HEK293 (cell line): Measurements from ENCODE around the gene PITX1.

Experiments used
- ZNF792 ChIP-seq: fragments of 450-650 bp; formaldehyde crosslinking; IDR thresholded peaks from 2 replicates; pipeline ENCODE4 v1.5.1; 2016; ENCODE audit warnings: missing biosample characterization, missing genetic modification characterization
- ZNF837 ChIP-seq: fragments of 450-650 bp; formaldehyde crosslinking; IDR thresholded peaks from 2 replicates; pipeline ENCODE4 v1.5.1; 2016; ENCODE audit warnings: missing biosample characterization, missing genetic modification characterization
- ZXDB ChIP-seq: fragments of 450-650 bp; formaldehyde crosslinking; IDR thresholded peaks from 2 replicates; pipeline ENCODE4 v1.5.1; 2016; ENCODE audit warnings: missing biosample characterization, missing genetic modification characterization
- TF ChIP-seq, protein P1 (sequence below): fragments of 450-650 bp; formaldehyde crosslinking; IDR thresholded peaks from 2 replicates; pipeline ENCODE4 v1.5.1; 2016; ENCODE audit warnings: missing biosample characterization, missing genetic modification characterization
- TF ChIP-seq, protein P2 (sequence below): sonication (generic); formaldehyde crosslinking; IDR thresholded peaks from 2 replicates; pipeline ENCODE4 v1.8.1; 2022; ENCODE audit warnings: mild to moderate bottlenecking, moderate library complexity, missing genetic modification reagents
- TF ChIP-seq, protein P3 (sequence below): fragments of 450-650 bp; formaldehyde crosslinking; IDR thresholded peaks from 2 replicates; pipeline ENCODE4 v1.5.1; 2016; ENCODE audit warnings: missing biosample characterization, missing genetic modification characterization

DNA sequence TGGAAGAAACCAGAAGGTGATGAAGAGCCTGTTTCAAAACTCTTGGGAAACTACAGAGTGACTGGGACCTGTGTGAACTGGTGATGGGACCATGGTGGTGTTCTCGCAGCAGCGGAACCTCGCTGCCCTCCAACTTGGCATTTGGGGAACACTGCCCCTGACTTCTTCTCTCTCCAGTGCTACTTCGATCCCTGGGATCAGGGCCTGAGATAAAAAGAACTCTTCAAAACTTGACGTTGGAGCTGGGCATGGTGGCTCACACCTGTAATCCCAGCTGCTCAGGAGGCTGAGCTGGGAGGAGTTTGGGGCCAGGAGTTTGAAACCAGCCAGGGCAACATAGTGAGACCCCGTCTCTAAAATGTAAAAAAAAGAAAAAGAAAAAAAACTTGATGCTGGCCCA is 18.1 kb downstream of the PITX1 start:
- TF ChIP-seq ZNF792 (tag by site-specific recombination) (no peak), ZXDB (tag by site-specific recombination) (no peak), ZNF837 (tag by site-specific recombination) (no peak)
- TF ChIP-seq, protein P1, sequence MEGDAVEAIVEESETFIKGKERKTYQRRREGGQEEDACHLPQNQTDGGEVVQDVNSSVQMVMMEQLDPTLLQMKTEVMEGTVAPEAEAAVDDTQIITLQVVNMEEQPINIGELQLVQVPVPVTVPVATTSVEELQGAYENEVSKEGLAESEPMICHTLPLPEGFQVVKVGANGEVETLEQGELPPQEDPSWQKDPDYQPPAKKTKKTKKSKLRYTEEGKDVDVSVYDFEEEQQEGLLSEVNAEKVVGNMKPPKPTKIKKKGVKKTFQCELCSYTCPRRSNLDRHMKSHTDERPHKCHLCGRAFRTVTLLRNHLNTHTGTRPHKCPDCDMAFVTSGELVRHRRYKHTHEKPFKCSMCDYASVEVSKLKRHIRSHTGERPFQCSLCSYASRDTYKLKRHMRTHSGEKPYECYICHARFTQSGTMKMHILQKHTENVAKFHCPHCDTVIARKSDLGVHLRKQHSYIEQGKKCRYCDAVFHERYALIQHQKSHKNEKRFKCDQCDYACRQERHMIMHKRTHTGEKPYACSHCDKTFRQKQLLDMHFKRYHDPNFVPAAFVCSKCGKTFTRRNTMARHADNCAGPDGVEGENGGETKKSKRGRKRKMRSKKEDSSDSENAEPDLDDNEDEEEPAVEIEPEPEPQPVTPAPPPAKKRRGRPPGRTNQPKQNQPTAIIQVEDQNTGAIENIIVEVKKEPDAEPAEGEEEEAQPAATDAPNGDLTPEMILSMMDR = no peak
- TF ChIP-seq, protein P2, sequence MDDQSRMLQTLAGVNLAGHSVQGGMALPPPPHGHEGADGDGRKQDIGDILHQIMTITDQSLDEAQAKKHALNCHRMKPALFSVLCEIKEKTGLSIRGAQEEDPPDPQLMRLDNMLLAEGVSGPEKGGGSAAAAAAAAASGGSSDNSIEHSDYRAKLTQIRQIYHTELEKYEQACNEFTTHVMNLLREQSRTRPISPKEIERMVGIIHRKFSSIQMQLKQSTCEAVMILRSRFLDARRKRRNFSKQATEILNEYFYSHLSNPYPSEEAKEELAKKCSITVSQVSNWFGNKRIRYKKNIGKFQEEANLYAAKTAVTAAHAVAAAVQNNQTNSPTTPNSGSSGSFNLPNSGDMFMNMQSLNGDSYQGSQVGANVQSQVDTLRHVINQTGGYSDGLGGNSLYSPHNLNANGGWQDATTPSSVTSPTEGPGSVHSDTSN (CRISPR knock-in tag) = no peak
- TF ChIP-seq, protein P3, sequence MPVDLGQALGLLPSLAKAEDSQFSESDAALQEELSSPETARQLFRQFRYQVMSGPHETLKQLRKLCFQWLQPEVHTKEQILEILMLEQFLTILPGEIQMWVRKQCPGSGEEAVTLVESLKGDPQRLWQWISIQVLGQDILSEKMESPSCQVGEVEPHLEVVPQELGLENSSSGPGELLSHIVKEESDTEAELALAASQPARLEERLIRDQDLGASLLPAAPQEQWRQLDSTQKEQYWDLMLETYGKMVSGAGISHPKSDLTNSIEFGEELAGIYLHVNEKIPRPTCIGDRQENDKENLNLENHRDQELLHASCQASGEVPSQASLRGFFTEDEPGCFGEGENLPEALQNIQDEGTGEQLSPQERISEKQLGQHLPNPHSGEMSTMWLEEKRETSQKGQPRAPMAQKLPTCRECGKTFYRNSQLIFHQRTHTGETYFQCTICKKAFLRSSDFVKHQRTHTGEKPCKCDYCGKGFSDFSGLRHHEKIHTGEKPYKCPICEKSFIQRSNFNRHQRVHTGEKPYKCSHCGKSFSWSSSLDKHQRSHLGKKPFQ (tag by site-specific recombination) = no peak
